Gastrocnemius medialis (tissue), 4 donors: ENCODE measurements around the gene DSN1. TPM values are rescaled to one million over a fixed set of nuclear protein-coding genes. Genes with fewer than 3 reads are reported as not detected.
"Not testable (repeated sequence)": the region's sequence is repeated elsewhere in the genome, so short reads cannot be mapped to it uniquely, and the experiment has no call there.

Source experiments
- ATAC-seq, 2 donors: fragments of 150-250 bp; one replicate each; pipeline ENCODE4 v1.9.1; 2016
- DNase-seq, 2 donors: peaks; one replicate each; pipeline ENCODE4 v3.0.0-alpha.2; 2019
- H3K27ac ChIP-seq, 4 donors: fragments of 200-600 bp; sonication (generic); 1 replicate in 1 of 4; 2 replicates in 3 of 4; pipeline ENCODE4 v1.5.1; 2016 to 2018; ENCODE audit warnings: mild to moderate bottlenecking in 2 of 4, moderate library complexity in 1 of 4
- H3K27me3 ChIP-seq, 3 donors: fragments of 200-600 bp; sonication (generic) in 2 of 3; 1 replicate in 1 of 3; 2 replicates in 2 of 3; pipeline versions ENCODE4 v1.5.1 to v1.6.0; 2016 to 2019; ENCODE audit warnings: mild to moderate bottlenecking in 1 of 3, moderate library complexity in 1 of 3
- H3K36me3 ChIP-seq, 2 donors: fragments of 200-600 bp; sonication (generic) in 1 of 2; one replicate each; pipeline ENCODE4 v1.5.1; 2017 to 2018
- H3K4me1 ChIP-seq, 2 donors: fragments of 200-600 bp; sonication (generic) in 1 of 2; one replicate each; pipeline ENCODE4 v1.5.1; 2016 to 2017; ENCODE audit warnings: mild to moderate bottlenecking in 2 of 2
- H3K4me3 ChIP-seq, 4 donors: fragments of 200-600 bp; sonication (generic) in 3 of 4; 1 replicate in 1 of 4; 2 replicates in 3 of 4; pipeline ENCODE4 v1.5.1; 2016 to 2019; ENCODE audit warnings: mild to moderate bottlenecking in 2 of 4
- H3K9me3 ChIP-seq, 3 donors: fragments of 200-600 bp; sonication (generic) in 2 of 3; 1 replicate in 1 of 3; 2 replicates in 2 of 3; pipeline ENCODE4 v1.5.1; 2016 to 2019
- CTCF ChIP-seq, 5 experiments: fragments of 450-650 bp in 3 of 5; fragments of 200-600 bp in 2 of 5; sonication (generic) in 2 of 5; IDR thresholded peaks in 4 of 5; conservative IDR thresholded peaks in 1 of 5; 1 replicate in 4 of 5; 2 replicates in 1 of 5; pipeline ENCODE4 v1.5.1; 2016 to 2019; ENCODE audit warnings: antibody characterized with exemption in 5 of 5, mild to moderate bottlenecking in 3 of 5, moderate library complexity in 3 of 5
- POLR2A ChIP-seq, 2 donors: fragments of 450-650 bp; IDR thresholded peaks; one replicate each; pipeline ENCODE4 v1.6.1; 2017; ENCODE audit warnings: antibody characterized with exemption in 2 of 2, mild to moderate bottlenecking in 2 of 2, moderate library complexity in 2 of 2
- in situ Hi-C, 4 donors: fragments of 200-750 bp; cut with MboI; loops; one replicate each; pipeline versions ENCODE4 v1.15.0 to v1.8.0; 2017; ENCODE audit warnings: low sequenced_read_pairs in 4 of 4
- intact Hi-C: fragments of 100-400 bp; cut with DNase I; formaldehyde crosslinking; loops from one replicate; pipeline ENCODE4 v1.15.1; 2023; ENCODE audit warnings: low total_unique reads
- total RNA-seq, 4 donors: library from RNA; depleted of rRNA; stranded (reverse); fragments of >200 nt; gene quantifications; one replicate each; pipeline versions ENCODE4 v1.1.0 to v1.2.3, GENCODE V29; 2016

DSN1 gene
- total RNA-seq, 4 donors from 2014 or later: 3.2 to 6.3 (median 5.2) TPM

- intact Hi-C loops (no loop called here), in situ Hi-C loops (no loop called here)
- Histone ChIP-seq H3K27ac (no peak overlapping the region), H3K4me1 (no peaks in the 10 kb centered on the region), H3K36me3 (peaks cover 0 to 7% of the 10 kb centered on the region in 2 donors), H3K27me3 (no peaks in the 10 kb centered on the region), H3K4me3 (no peak overlapping the region), H3K9me3 (no peaks in the 10 kb centered on the region)
- no peak for TF ChIP-seq POLR2A (IDR thresholded peaks at IDR 0.05)
- no peak for TF ChIP-seq CTCF (IDR thresholded peaks at IDR 0.05 in 4 of 5, conservative IDR thresholded peaks at IDR 0.05 in 1 of 5)
- DNase-seq (no peak), ATAC-seq (no peak)
Observed at GRCh38 chr20:36805396-36805795, 31.8 kb upstream of the DSN1 start.

- Histone ChIP-seq H3K4me3 (no peak overlapping the region), H3K36me3 (peaks cover 0 to 7% of the 10 kb centered on the region in 2 donors), H3K27ac (no peak overlapping the region), H3K9me3 (no peaks in the 10 kb centered on the region), H3K27me3 (no peaks in the 10 kb centered on the region), H3K4me1 (no peaks in the 10 kb centered on the region)
- DNase-seq: no peak
- intact Hi-C loops: no loop called here
- in situ Hi-C loops: no loop called here
- no peak for TF ChIP-seq POLR2A (IDR thresholded peaks at IDR 0.05)
- no peak for TF ChIP-seq CTCF (IDR thresholded peaks at IDR 0.05 in 4 of 5, conservative IDR thresholded peaks at IDR 0.05 in 1 of 5)
- no peak for ATAC-seq
Observed at GRCh38 chr20:36804425-36804824, 30.9 kb upstream of the DSN1 start.

GRCh38 chr20:36802326-36803222 is 29.0 kb upstream of the DSN1 start:
- no peak for ATAC-seq
- no peaks in the 10 kb centered on the region for H3K4me1 ChIP-seq
- intact Hi-C loops: no loop called here
- no peak overlapping the region for H3K27ac ChIP-seq
- peaks cover 0 to 15% of the 10 kb centered on the region in 2 donors for H3K36me3 ChIP-seq
- TF ChIP-seq CTCF (IDR thresholded peaks at IDR 0.05 in 4 of 5, conservative IDR thresholded peaks at IDR 0.05 in 1 of 5) (no peak), POLR2A (IDR thresholded peaks at IDR 0.05) (no peak)
- no peak overlapping the region for H3K4me3 ChIP-seq
- no peaks in the 10 kb centered on the region for H3K27me3 ChIP-seq
- in situ Hi-C loops: no loop called here
- no peaks in the 10 kb centered on the region for H3K9me3 ChIP-seq
- DNase-seq: no peak

- DNase-seq (no peak), ATAC-seq (no peak)
- TF ChIP-seq CTCF (IDR thresholded peaks at IDR 0.05 in 4 of 5, conservative IDR thresholded peaks at IDR 0.05 in 1 of 5): no peak
- no peak for TF ChIP-seq POLR2A (IDR thresholded peaks at IDR 0.05)
- in situ Hi-C loops (no loop called here), intact Hi-C loops (no loop called here)
- Histone ChIP-seq H3K27me3 (no peaks in the 10 kb centered on the region), H3K4me1 (no peaks in the 10 kb centered on the region), H3K9me3 (no peaks in the 10 kb centered on the region), H3K36me3 (peaks cover 0 to 15% of the 10 kb centered on the region in 2 donors), H3K4me3 (no peak overlapping the region), H3K27ac (no peak overlapping the region)
Observed at GRCh38 chr20:36800410-36800809, 26.8 kb upstream of the DSN1 start.

GRCh38 chr20:36799313-36799712 is 25.8 kb upstream of the DSN1 start:
- in situ Hi-C loops, DNase-seq, H3K27ac ChIP-seq, H3K4me3 ChIP-seq, intact Hi-C loops, H3K9me3 ChIP-seq, ATAC-seq, H3K4me1 ChIP-seq, H3K27me3 ChIP-seq: not testable (repeated sequence)
- H3K36me3 ChIP-seq: peaks cover 0 to 12% of the 10 kb centered on the region in 2 donors
